Upper lobe of left lung (tissue), 4 donors: Measurements from ENCODE around the gene RAB30.

Experiments used
- CTCF ChIP-seq, 6 experiments: fragments of 450-650 bp in 4 of 6; fragments of 200-600 bp in 2 of 6; sonication (generic) in 2 of 6; IDR thresholded peaks; one replicate each; pipeline ENCODE4 v1.5.1; 2016 to 2019; ENCODE audit warnings: antibody characterized with exemption in 6 of 6
- EP300 ChIP-seq, 4 donors: sonication (generic); formaldehyde crosslinking; IDR thresholded peaks; one replicate each; pipeline ENCODE4 v1.5.1; 2017; ENCODE audit warnings: antibody characterized with exemption in 4 of 4, control low read depth in 2 of 4
- POLR2A ChIP-seq, 4 donors: fragments of 450-650 bp; IDR thresholded peaks; one replicate each; pipeline ENCODE4 v1.5.1; 2016 to 2017; ENCODE audit warnings: antibody characterized with exemption in 4 of 4, mild to moderate bottlenecking in 2 of 4
- POLR2AphosphoS5 ChIP-seq, 2 donors: sonication (generic); formaldehyde crosslinking; IDR thresholded peaks; one replicate each; pipeline ENCODE4 v1.5.1; 2017; ENCODE audit warnings: antibody characterized with exemption in 2 of 2

- TF ChIP-seq CTCF (IDR thresholded peaks at IDR 0.05) = no peak
- TF ChIP-seq POLR2A (IDR thresholded peaks at IDR 0.05) = no peak
- no peak for TF ChIP-seq EP300 (IDR thresholded peaks at IDR 0.05)
- no peak for TF ChIP-seq POLR2AphosphoS5 (IDR thresholded peaks at IDR 0.05)
Measured at GRCh38 chr11:83120327-83120726, 48.6 kb upstream of the RAB30 start.
